K562 (cell line): ENCODE data around the gene FRAT1. TPM values are rescaled to one million over a fixed set of nuclear protein-coding genes. Genes with fewer than 3 reads are reported as not detected.

Experiments used
- ATAC-seq: fragments of 200-7000 bp; cut with Tn5 transposase; 3 replicates; pipeline ENCODE4 v1.9.1; 2020; ENCODE audit warnings: moderate library complexity
- BruUV-seq: library from RNA; stranded (reverse); fragments of 400-500 nt; replicated peaks from 2 replicates; lab custom pipeline; 2021; lab: Mats Ljungman, UMichigan
- CTCF ChIA-PET: fragments of 300-600 bp; formaldehyde crosslinking; extraction: SDS; loops from one replicate; lab custom pipeline; 2021; ENCODE audit warnings: low intra/inter-chr PET ratio; lab: Yijun Ruan, JAX
- POLR2A ChIA-PET: fragments of 300-600, 350-650 bp; sonication (Branson Sonifier 250); formaldehyde crosslinking; extraction: SDS; loops from one replicate; lab custom pipeline; 2021; ENCODE audit warnings: antibody characterized with exemption, inconsistent platforms; lab: Yijun Ruan, JAX
- DNase-seq, 4 experiments: peaks; one replicate each; pipeline versions ENCODE4 v3.0.0 to v3.0.0-alpha.2; 2011 to 2018; ENCODE audit warnings: low spot score in 3 of 4, mixed read lengths in 3 of 4; ENCODE audit errors: extremely low read depth in 1 of 4
- FAIRE-seq: peaks from 2 replicates; lab custom pipeline; 2011; peaks lifted over from hg19 to GRCh38; lab: Jason Lieb, UNC
- H2AFZ ChIP-seq: 2 replicates; pipeline ENCODE4 v1.6.0; 2011; ENCODE audit warnings: low read depth, low read length, control low read depth, inconsistent platforms
- H3K27ac ChIP-seq: fragments of 200-600 bp; 3 replicates; pipeline ENCODE4 v1.8.0; 2011; ENCODE audit warnings: low read depth, mild to moderate bottlenecking, control low read depth, inconsistent platforms, low read length, moderate library complexity, mixed read lengths; ENCODE audit errors: extremely low read depth
- H3K27me3 ChIP-seq, 2 experiments: fragments of 300-600 bp in 1 of 2; 2 replicates in 1 of 2; 3 replicates in 1 of 2; pipeline versions ENCODE4 v1.6.0 to v1.8.0; 2011; ENCODE audit warnings: inconsistent platforms in 2 of 2, low read length in 2 of 2, mild to moderate bottlenecking in 1 of 2, mixed read lengths in 1 of 2, moderate library complexity in 1 of 2; ENCODE audit not compliant: control insufficient read depth in 2 of 2, insufficient read depth in 2 of 2
- H3K36me3 ChIP-seq: fragments of 300-600 bp; 3 replicates; pipeline ENCODE4 v1.8.0; 2011; ENCODE audit warnings: mild to moderate bottlenecking, low read length, inconsistent platforms; ENCODE audit not compliant: control insufficient read depth, insufficient read depth
- H3K4me1 ChIP-seq, 2 experiments: fragments of 200-600 bp in 1 of 2; replicated peaks in 1 of 2; 2 replicates in 1 of 2; 3 replicates in 1 of 2; pipeline versions ENCODE4 v1.5.1 to v1.8.0; 2011; ENCODE audit warnings: inconsistent platforms in 2 of 2, low read length in 2 of 2, mild to moderate bottlenecking in 1 of 2, mixed read lengths in 1 of 2, moderate library complexity in 1 of 2; ENCODE audit not compliant: control insufficient read depth in 2 of 2, insufficient read depth in 2 of 2
- H3K4me2 ChIP-seq: 2 replicates; pipeline ENCODE4 v1.6.1; 2011; ENCODE audit warnings: low read length, control low read depth, inconsistent platforms, mixed read lengths; ENCODE audit not compliant: insufficient read depth
- H3K4me3 ChIP-seq: fragments of 200-600 bp; sonication (generic), shearing (Covaris generic); 2 replicates; pipeline ENCODE4 v1.5.1; 2016; ENCODE audit warnings: control low read depth, inconsistent platforms
- H3K79me2 ChIP-seq: fragments of 200-600 bp; 3 replicates; pipeline ENCODE4 v1.8.0; 2011; ENCODE audit warnings: low read length, inconsistent platforms; ENCODE audit not compliant: control insufficient read depth, insufficient read depth
- H3K9ac ChIP-seq, 2 experiments: 2 replicates each; pipeline versions ENCODE4 v1.6.0 to v1.6.1; 2011; ENCODE audit warnings: low read depth in 2 of 2, low read length in 2 of 2, control low read depth in 1 of 2, inconsistent platforms in 1 of 2, mild to moderate bottlenecking in 1 of 2, mixed read lengths in 1 of 2; ENCODE audit not compliant: insufficient read depth in 1 of 2
- H3K9me1 ChIP-seq: one replicate; pipeline ENCODE4 v1.6.0; 2011; ENCODE audit warnings: inconsistent platforms, mild to moderate bottlenecking, low read length, moderate library complexity; ENCODE audit not compliant: control insufficient read depth, insufficient read depth
- H3K9me3 ChIP-seq: replicated peaks from 2 replicates; pipeline ENCODE4 v1.5.1; 2011; ENCODE audit warnings: low read depth, low read length, inconsistent platforms; ENCODE audit not compliant: control insufficient read depth, insufficient read depth
- H4K20me1 ChIP-seq: replicated peaks from 2 replicates; pipeline ENCODE4 v1.6.1; 2011; ENCODE audit warnings: low read length, inconsistent platforms, mixed read lengths; ENCODE audit not compliant: control insufficient read depth, insufficient read depth
- BRF1 ChIP-seq: IDR thresholded peaks from 3 replicates; pipeline ENCODE4 v1.6.1; 2011; ENCODE audit warnings: borderline replicate concordance, mild to moderate bottlenecking; ENCODE audit not compliant: insufficient read length; ENCODE audit errors: extremely low read depth
- CEBPG ChIP-seq, 3 experiments: fragments of 200-800 bp in 1 of 3; sonication (Bioruptor generic) in 1 of 3; sonication (generic) in 1 of 3; formaldehyde crosslinking in 1 of 3; IDR thresholded peaks in 2 of 3; conservative IDR thresholded peaks in 1 of 3; 2 replicates each; pipeline versions ENCODE4 v1.6.1 to v1.8.0; 2016 to 2022; ENCODE audit warnings: missing compliant biosample characterization in 2 of 3, missing genetic modification characterization in 2 of 3, mild to moderate bottlenecking in 1 of 3, missing genetic modification reagents in 1 of 3
- MEIS2 ChIP-seq: fragments of 450-650 bp; IDR thresholded peaks from 2 replicates; pipeline ENCODE4 v1.6.1; 2014; ENCODE audit warnings: mild to moderate bottlenecking; ENCODE audit not compliant: partially characterized antibody
- ZNF398 ChIP-seq: fragments of 250-450 bp; sonication (Bioruptor Pico); IDR thresholded peaks from 2 replicates; pipeline ENCODE4 v1.8.0; 2021; ENCODE audit warnings: moderate library complexity, mild to moderate bottlenecking, inconsistent platforms
- WGBS: fragments of 100-300 bp; shearing (Covaris generic); methylation state at CpG from one replicate; pipeline ENCODE4 v1.1.6; 2016; ENCODE audit warnings: low coverage, mixed read lengths; ENCODE audit not compliant: insufficient coverage; ENCODE audit errors: missing lambda C conversion rate; 5-methylcytosine and 5-hydroxymethylcytosine counted together
- in situ Hi-C: fragments of 300-500 bp; cut with MboI; formaldehyde crosslinking; loops from 4 replicates; pipeline ENCODE4 v1.15.0; 2018; ENCODE audit warnings: inconsistent platforms, mixed read lengths
- intact Hi-C: fragments of 100-400 bp; cut with micrococcal nuclease; formaldehyde crosslinking; loops from 2 replicates; pipeline ENCODE4 v1.14.2; 2022
- polyA plus RNA-seq, 8 experiments: library from polyadenylated mRNA; depleted of rRNA in 4 of 8; stranded (reverse) in 5 of 8; unstranded in 3 of 8; fragments of >200 nt; fragmentation: Nextera tagmentation in 2 of 8; fragmentation: Illumina TruSeq in 1 of 8; extraction: Ambion mirVana in 2 of 8; extraction: Trizol in 1 of 8; gene quantifications; 2 replicates each; pipeline versions ENCODE4 v1.2.1 to v1.2.3, GENCODE V29; 2011 to 2014; ENCODE audit warnings: inconsistent platforms in 1 of 8, missing spikeins in 1 of 8
- total RNA-seq, 7 experiments: library from RNA; depleted of rRNA in 6 of 7; stranded (reverse); fragments of >200 nt in 6 of 7; fragmentation: Illumina TruSeq in 2 of 7; extraction: Trizol in 2 of 7; gene quantifications; 2 replicates each; pipeline versions ENCODE4 v1.2.1 to v1.2.3, GENCODE V29; 2011 to 2021; ENCODE audit warnings: low replicate concordance in 1 of 7

FRAT1 gene
- total and polyA plus RNA-seq, 9 of the 15 experiments (the other 6 are each of a cell fraction or from before 2014, with no cell fraction given): 0.11 to 4.6 (median 1.4) TPM

DNA sequence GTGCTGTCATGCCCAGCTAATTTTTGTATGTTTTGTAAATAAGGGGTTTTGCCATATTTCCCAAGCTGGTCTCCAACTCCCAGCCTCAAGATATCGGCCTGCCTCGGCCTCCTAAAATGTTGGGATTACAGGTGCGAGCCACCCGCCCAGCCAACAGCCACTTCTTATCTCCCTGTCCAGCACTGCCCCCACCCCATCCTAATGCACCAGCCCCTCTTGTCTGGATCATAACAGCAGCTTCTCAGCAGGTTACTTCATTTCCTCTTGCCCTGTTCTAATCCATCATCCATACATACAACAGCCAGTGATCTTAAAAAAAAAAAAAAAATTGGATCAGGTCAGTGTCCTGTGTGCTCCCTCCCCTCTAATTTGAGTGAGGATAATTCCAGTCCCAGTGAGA lies 28.2 kb downstream of the FRAT1 start (continued):
- TF ChIP-seq ZNF398 (CRISPR knock-in tag) (no peak), MEIS2 (peak; percentile 41), CEBPG (CRISPR knock-in tag; IDR thresholded peaks at IDR 0.05) (no peak), CEBPG (tag; conservative IDR thresholded peaks at IDR 0.05 in 1 of 2, IDR thresholded peaks at IDR 0.05 in 1 of 2) (no peak)

- Histone ChIP-seq H3K27ac (no peak overlapping the region), H3K4me2 (no peak overlapping the region), H4K20me1 (no peaks in the 10 kb centered on the region), H3K9ac (no peak overlapping the region; a peak in 1 of 4 replicates), H3K9me1 (no peaks in the 10 kb centered on the region)
- in situ Hi-C loops (loop anchor here (10.0 kb wide), 1 partner anchor 275 kb away; no protein-coding TSS in a partner anchor), intact Hi-C loops (no loop called here)
- BruUV-seq: no TSS peak
- POLR2A ChIA-PET: interaction anchor here (0.8 to 1.3 kb wide), 3 partner anchors 10 to 16 kb away, joined by 3 to 4 read pairs (median 3); no protein-coding TSS in a partner anchor
- CTCF ChIA-PET: no interaction called here
- TF ChIP-seq BRF1: no peak
- TF ChIP-seq, all 486 proteins: peak for 0
- Histone ChIP-seq H3K4me1 (peaks cover 10 to 18% of the 10 kb centered on the region in 2 experiments; a peak in 4 of 5 replicates), H3K4me3 (no peak overlapping the region), H3K9me3 (no peaks in the 10 kb centered on the region), H3K79me2 (no peaks in the 10 kb centered on the region), H2AFZ (no peak overlapping the region), H3K27me3 (no peaks in the 10 kb centered on the region), H3K36me3 (peaks cover 15% of the 10 kb centered on the region; the same call in 2 of the 3 replicates)
- no peak for ATAC-seq
- WGBS: 68% methylated on average over 11 of the region's 12 CpGs
- no peak for DNase-seq
- FAIRE-seq: no peak
Measured at GRCh38 chr10:97349752-97350513, 30.9 kb downstream of the FRAT1 start.
